IMR-90 (cell line): Measurements from ENCODE around the gene NDUFB7. TPM values are rescaled to one million over a fixed set of nuclear protein-coding genes. Genes with fewer than 3 reads are reported as not detected.

ENCODE experiments used
- ATAC-seq: fragments of 200-7000 bp; cut with Tn5 transposase; 2 replicates; pipeline ENCODE4 v1.9.1; 2020; ENCODE audit warnings: low read depth, mild to moderate bottlenecking, moderate library complexity
- BruUV-seq: library from RNA; stranded (reverse); fragments of 400-500 nt; replicated peaks from 2 replicates; lab custom pipeline; 2021; lab: Mats Ljungman, UMichigan
- CTCF ChIA-PET: fragments of 300-600 bp; formaldehyde crosslinking; extraction: SDS; loops from one replicate; lab custom pipeline; 2021; ENCODE audit warnings: antibody characterized with exemption; lab: Yijun Ruan, JAX
- POLR2A ChIA-PET: fragments of 300-600 bp; sonication (Branson Sonifier 250); formaldehyde crosslinking; loops from one replicate; lab custom pipeline; 2022; ENCODE audit warnings: antibody characterized with exemption; ENCODE audit not compliant: unreplicated experiment; lab: Charles Lee
- DNase-seq: peaks from one replicate; pipeline ENCODE4 v3.0.0; 2013
- H2AFZ ChIP-seq: replicated peaks from 2 replicates; pipeline ENCODE3; 2013; ENCODE audit warnings: low read length, mild to moderate bottlenecking; ENCODE audit not compliant: poor library complexity
- H2AK5ac ChIP-seq: 2 replicates; pipeline ENCODE4 v1.6.1; 2013; ENCODE audit warnings: low read depth, low read length, inconsistent platforms
- H2AK9ac ChIP-seq: replicated peaks from 2 replicates; pipeline ENCODE3; 2013; ENCODE audit warnings: mild to moderate bottlenecking, low read depth, low read length, moderate library complexity; ENCODE audit not compliant: poor library complexity
- H2BK120ac ChIP-seq: 2 replicates; pipeline ENCODE4 v1.6.1; 2013; ENCODE audit warnings: low read depth, low read length, inconsistent platforms
- H2BK15ac ChIP-seq: 3 replicates; pipeline ENCODE4 v1.6.1; 2013; ENCODE audit warnings: low read depth, low read length, inconsistent platforms
- H2BK20ac ChIP-seq: 2 replicates; pipeline ENCODE4 v1.6.1; 2013; ENCODE audit warnings: low read depth, mild to moderate bottlenecking, inconsistent platforms, low read length, moderate library complexity
- H2BK5ac ChIP-seq: 2 replicates; pipeline ENCODE4 v1.6.1; 2013; ENCODE audit warnings: mild to moderate bottlenecking, low read depth, low read length, inconsistent platforms; ENCODE audit not compliant: poor library complexity, severe bottlenecking
- H3K14ac ChIP-seq: replicated peaks from 2 replicates; pipeline ENCODE4 v1.6.1; 2013; ENCODE audit warnings: low read depth, low read length, inconsistent platforms
- H3K18ac ChIP-seq: 2 replicates; pipeline ENCODE4 v1.6.1; 2013; ENCODE audit warnings: low read depth, low read length, control low read depth
- H3K23ac ChIP-seq: 2 replicates; pipeline ENCODE4 v1.6.1; 2013; ENCODE audit warnings: low read depth, low read length, inconsistent platforms
- H3K27ac ChIP-seq: 2 replicates; pipeline ENCODE4 v1.5.1; 2013; ENCODE audit warnings: mild to moderate bottlenecking, control low read depth, low read length; ENCODE audit not compliant: insufficient read depth
- H3K27me3 ChIP-seq: 2 replicates; pipeline ENCODE4 v1.6.1; 2013; ENCODE audit warnings: low read length; ENCODE audit not compliant: control insufficient read depth, insufficient read depth
- H3K36me3 ChIP-seq: 2 replicates; pipeline ENCODE4 v1.6.1; 2013; ENCODE audit warnings: low read length, mixed read lengths; ENCODE audit not compliant: control insufficient read depth, insufficient read depth
- H3K4ac ChIP-seq: 2 replicates; pipeline ENCODE4 v1.6.1; 2013; ENCODE audit warnings: low read depth, low read length, inconsistent platforms
- H3K4me1 ChIP-seq: 2 replicates; pipeline ENCODE4 v1.6.1; 2013; ENCODE audit warnings: low read length, mixed read lengths; ENCODE audit not compliant: control insufficient read depth, insufficient read depth
- H3K4me2 ChIP-seq: 2 replicates; pipeline ENCODE4 v1.6.1; 2013; ENCODE audit warnings: low read depth, mild to moderate bottlenecking, control low read depth, low read length, moderate library complexity
- H3K4me3 ChIP-seq: 2 replicates; pipeline ENCODE4 v1.5.1; 2013; ENCODE audit warnings: low read depth, mild to moderate bottlenecking, control low read depth, low read length, moderate library complexity; ENCODE audit not compliant: insufficient read depth
- H3K56ac ChIP-seq: 2 replicates; pipeline ENCODE4 v1.6.1; 2013; ENCODE audit warnings: low read length, inconsistent platforms; ENCODE audit not compliant: insufficient read depth; ENCODE audit errors: extremely low read depth
- H3K79me1 ChIP-seq, 2 experiments: 2 replicates each; pipeline ENCODE4 v1.6.1; 2013; ENCODE audit warnings: low read length in 2 of 2, inconsistent platforms in 1 of 2, low read depth in 1 of 2
- H3K9ac ChIP-seq: 2 replicates; pipeline ENCODE4 v1.6.1; 2013; ENCODE audit warnings: low read depth, low read length, control low read depth
- H3K9me1 ChIP-seq: 2 replicates; pipeline ENCODE4 v1.6.1; 2013; ENCODE audit warnings: low read length, inconsistent platforms; ENCODE audit not compliant: insufficient read depth
- H3K9me3 ChIP-seq: 2 replicates; pipeline ENCODE4 v1.6.1; 2013; ENCODE audit warnings: low read length; ENCODE audit not compliant: control insufficient read depth, insufficient read depth
- H4K20me1 ChIP-seq: 2 replicates; pipeline ENCODE4 v1.6.1; 2013; ENCODE audit warnings: low read length, inconsistent platforms; ENCODE audit not compliant: insufficient read depth
- H4K5ac ChIP-seq: 2 replicates; pipeline ENCODE4 v1.6.1; 2013; ENCODE audit warnings: mild to moderate bottlenecking, low read depth, low read length, control low read depth
- H4K8ac ChIP-seq, 2 experiments: 2 replicates each; pipeline ENCODE4 v1.6.1; 2013; ENCODE audit warnings: low read depth in 2 of 2, low read length in 2 of 2, control low read depth in 1 of 2, inconsistent platforms in 1 of 2
- H4K91ac ChIP-seq: 2 replicates; pipeline ENCODE4 v1.6.1; 2013; ENCODE audit warnings: low read depth, low read length, inconsistent platforms; ENCODE audit not compliant: insufficient read depth
- BHLHE40 ChIP-seq: fragments of 150-350 bp; IDR thresholded peaks from 2 replicates; pipeline ENCODE4 v1.6.1; 2016; ENCODE audit warnings: mild to moderate bottlenecking, low read depth, low read length
- CTCF ChIP-seq: conservative IDR thresholded peaks from 2 replicates; pipeline ENCODE4 v1.5.1; 2012; ENCODE audit warnings: mild to moderate bottlenecking, low read depth, low read length, improper control_type of control experiment
- ELK1 ChIP-seq: fragments of 150-350 bp; IDR thresholded peaks from 2 replicates; pipeline ENCODE4 v1.6.1; 2016; ENCODE audit warnings: low read depth, mild to moderate bottlenecking, low read length, moderate library complexity, borderline replicate concordance
- FOS ChIP-seq: fragments of 150-350 bp; IDR thresholded peaks from 2 replicates; pipeline ENCODE4 v1.6.1; 2016; ENCODE audit warnings: low read depth, low read length
- MXI1 ChIP-seq: IDR thresholded peaks from 2 replicates; pipeline ENCODE4 v1.6.1; 2012; ENCODE audit warnings: low read depth, mild to moderate bottlenecking, low read length, moderate library complexity, borderline replicate concordance
- POLR2A ChIP-seq: IDR thresholded peaks from 2 replicates; pipeline ENCODE4 v1.6.1; 2012; ENCODE audit warnings: mild to moderate bottlenecking, low read depth, low read length
- SMC3 ChIP-seq: fragments of 150-350 bp; IDR thresholded peaks from 2 replicates; pipeline ENCODE4 v1.6.1; 2016; ENCODE audit warnings: low read depth, mild to moderate bottlenecking, antibody characterized with exemption, low read length, moderate library complexity
- WGBS, 2 experiments: methylation state at CpG; one replicate each; pipeline versions ENCODE4 v1.1.5 to v1.1.7; 2013; ENCODE audit warnings: missing lambda C conversion rate in 2 of 2; ENCODE audit not compliant: insufficient read length in 1 of 2; ENCODE audit errors: extremely low coverage in 2 of 2; 5-methylcytosine and 5-hydroxymethylcytosine counted together
- dilution Hi-C: fragments of 300-500 bp; cut with HindIII; formaldehyde crosslinking; loops from one replicate; pipeline ENCODE4 v1.14.3; 2018; ENCODE audit warnings: low sequenced_read_pairs; ENCODE audit not compliant: unreplicated experiment
- in situ Hi-C: fragments of 300-500 bp; cut with MboI; formaldehyde crosslinking; loops from 3 replicates; pipeline ENCODE4 v1.14.3; 2019; ENCODE audit warnings: low sequenced_read_pairs, inconsistent platforms, mixed read lengths
- intact Hi-C: fragments of 100-400 bp; cut with micrococcal nuclease; formaldehyde crosslinking; loops from 2 replicates; pipeline ENCODE4 v1.10.0; 2022
- polyA plus RNA-seq, 3 experiments: library from polyadenylated mRNA; depleted of rRNA; stranded (reverse); fragments of >200 nt; gene quantifications; 2 replicates each; pipeline ENCODE4 v1.2.3, GENCODE V29; 2012; ENCODE audit warnings: low replicate concordance in 1 of 3
- total RNA-seq: library from RNA; depleted of rRNA; stranded (reverse); fragments of >200 nt; gene quantifications from 2 replicates; pipeline ENCODE4 v1.2.3, GENCODE V29; 2012

Gene NDUFB7
- total and polyA plus RNA-seq, 2 of the 4 experiments (the other 2 are of a cell fraction): 436 to 523 TPM

GRCh38 chr19:14516746-14517438, 55.0 kb downstream of the NDUFB7 start:
- Histone ChIP-seq H3K9me3 (no peaks in the 10 kb centered on the region), H3K4me3 (peak overlapping the region; percentile 85), H4K91ac (peak overlapping the region; percentile 71), H3K23ac (peak overlapping the region; percentile 87), H2AK9ac (peak overlapping the region; percentile 98), H2BK120ac (no peak overlapping the region), H2AK5ac (peak overlapping the region; percentile 83; the same call in 1 of the 2 replicates), H3K79me1 (peaks cover 23 to 54% of the 10 kb centered on the region in 2 experiments), H4K5ac (peak overlapping the region; percentile 17; the same call in 1 of the 2 replicates), H2BK15ac (no peak overlapping the region), H3K56ac (peak overlapping the region; percentile 75), H3K4me2 (peak overlapping the region; percentile 98), H3K4ac (peak overlapping the region; percentile 93), H3K9me1 (peaks cover 19% of the 10 kb centered on the region), H3K27me3 (no peaks in the 10 kb centered on the region), H3K9ac (peak overlapping the region; percentile 87), H3K36me3 (peaks cover 27% of the 10 kb centered on the region), H2AFZ (no peak overlapping the region), H4K20me1 (peaks cover 41% of the 10 kb centered on the region), H2BK5ac (peak overlapping the region; percentile 86), H3K4me1 (peaks cover 16% of the 10 kb centered on the region), H3K18ac (peak overlapping the region; percentile 61; the same call in 1 of the 2 replicates), H4K8ac (peak overlapping the region; percentile 3 to 41; a peak in 1 of 4 replicates), H2BK20ac (no peak overlapping the region), H3K14ac (peak overlapping the region; percentile 96), H3K27ac (peak overlapping the region; percentile 78)
- dilution Hi-C loops (no loop called here), in situ Hi-C loops (no loop called here), intact Hi-C loops (no loop called here)
- ATAC-seq (no peak), DNase-seq (no peak)
- POLR2A ChIA-PET: no interaction called here
- TF ChIP-seq CTCF (no peak), ELK1 (no peak), SMC3 (no peak), POLR2A (peak; percentile 42), MXI1 (0 out of 2 replicates have a peak, but pooled peaks have one; percentile 11), BHLHE40 (no peak), FOS (no peak)
- CTCF ChIA-PET: interaction anchor here (0.7 kb wide), 1 partner anchor 9 kb away, joined by 3 read pairs; no protein-coding TSS in a partner anchor
- BruUV-seq: no TSS peak
- 55% methylated on average over 8 of the region's 22 CpGs; no CpG with 5 or more reads in 1 of the 2 experiments for WGBS, 2 experiments
